AG09309 (cell line): ENCODE measurements around the gene WDR27.

ENCODE experiments used
- DNase-seq: peaks from one replicate; pipeline ENCODE4 v3.0.0-alpha.2; 2010; ENCODE audit warnings: low read depth
- H3K4me3 ChIP-seq: 2 replicates; pipeline ENCODE4 v1.5.1; 2011; ENCODE audit warnings: mild to moderate bottlenecking, low read depth, low read length, moderate library complexity; ENCODE audit not compliant: control insufficient read depth
- TF ChIP-seq, protein P1 (sequence below): IDR thresholded peaks from 2 replicates; pipeline ENCODE4 v1.5.1; 2011; ENCODE audit warnings: mild to moderate bottlenecking, low read depth, low read length, inconsistent platforms; ENCODE audit not compliant: insufficient read depth, control insufficient read depth; ENCODE audit errors: missing control alignments

Gene WDR27

DNA sequence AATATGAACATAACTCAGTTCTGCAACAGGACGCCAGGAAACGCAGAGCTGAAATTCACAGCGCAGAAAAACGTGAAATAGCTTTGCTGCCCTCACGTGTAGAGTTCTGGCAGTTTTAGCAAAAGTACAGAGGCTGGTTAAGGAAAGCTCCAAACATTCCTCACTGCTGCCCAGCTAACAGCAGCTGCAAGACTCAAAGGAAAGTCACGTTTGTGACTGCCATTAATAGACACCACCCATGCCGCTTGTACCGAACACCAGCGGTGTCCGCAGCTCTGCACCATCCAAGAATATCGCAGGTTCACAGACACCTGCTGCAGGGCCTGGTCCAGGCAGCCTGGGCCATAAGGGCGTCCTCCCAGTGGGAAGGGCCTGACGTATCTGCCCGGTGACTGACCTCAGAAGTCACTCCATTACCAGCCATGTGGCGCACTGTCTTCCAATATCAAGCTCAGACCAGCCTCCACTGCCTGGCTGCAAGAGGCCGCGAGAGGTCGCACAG, 61.4 kb downstream of the WDR27 start:
- H3K4me3 ChIP-seq = no peak overlapping the region
- TF ChIP-seq, protein P1, sequence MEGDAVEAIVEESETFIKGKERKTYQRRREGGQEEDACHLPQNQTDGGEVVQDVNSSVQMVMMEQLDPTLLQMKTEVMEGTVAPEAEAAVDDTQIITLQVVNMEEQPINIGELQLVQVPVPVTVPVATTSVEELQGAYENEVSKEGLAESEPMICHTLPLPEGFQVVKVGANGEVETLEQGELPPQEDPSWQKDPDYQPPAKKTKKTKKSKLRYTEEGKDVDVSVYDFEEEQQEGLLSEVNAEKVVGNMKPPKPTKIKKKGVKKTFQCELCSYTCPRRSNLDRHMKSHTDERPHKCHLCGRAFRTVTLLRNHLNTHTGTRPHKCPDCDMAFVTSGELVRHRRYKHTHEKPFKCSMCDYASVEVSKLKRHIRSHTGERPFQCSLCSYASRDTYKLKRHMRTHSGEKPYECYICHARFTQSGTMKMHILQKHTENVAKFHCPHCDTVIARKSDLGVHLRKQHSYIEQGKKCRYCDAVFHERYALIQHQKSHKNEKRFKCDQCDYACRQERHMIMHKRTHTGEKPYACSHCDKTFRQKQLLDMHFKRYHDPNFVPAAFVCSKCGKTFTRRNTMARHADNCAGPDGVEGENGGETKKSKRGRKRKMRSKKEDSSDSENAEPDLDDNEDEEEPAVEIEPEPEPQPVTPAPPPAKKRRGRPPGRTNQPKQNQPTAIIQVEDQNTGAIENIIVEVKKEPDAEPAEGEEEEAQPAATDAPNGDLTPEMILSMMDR = peak; percentile 68
- peak; percentile 24 for DNase-seq

DNA sequence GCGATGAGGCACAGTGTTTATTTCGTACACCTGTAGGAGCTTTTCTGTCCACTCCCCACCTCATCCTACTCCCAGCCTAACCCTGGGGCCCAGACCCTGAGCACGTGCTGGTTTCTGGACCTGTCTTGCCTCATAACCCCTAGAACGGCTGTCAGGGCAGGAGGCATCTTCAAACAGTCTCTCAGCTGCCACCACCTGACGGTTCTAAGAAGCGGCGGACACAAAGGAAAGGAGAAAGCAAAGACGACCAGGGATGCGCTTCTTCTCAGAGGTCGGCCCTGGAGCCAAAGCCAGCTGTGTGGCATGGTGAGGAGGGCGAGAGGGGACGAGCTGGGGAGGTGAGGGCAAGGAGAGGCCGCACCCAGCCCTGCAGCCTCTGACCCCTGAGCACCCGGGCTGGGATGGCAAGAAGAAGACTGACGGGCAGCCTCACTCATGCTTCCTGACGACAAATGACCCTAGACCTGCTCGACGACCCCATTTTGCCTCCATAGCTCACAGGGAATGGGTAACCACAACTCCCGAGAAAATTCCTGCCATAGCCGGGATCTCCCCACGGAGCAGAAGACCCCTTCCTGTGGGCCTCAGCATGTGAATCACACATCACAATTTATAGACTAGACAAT, 62.1 kb downstream of the WDR27 start:
- no peak for DNase-seq
- TF ChIP-seq, protein P1 = peak; percentile 18
- no peak overlapping the region for H3K4me3 ChIP-seq

DNA sequence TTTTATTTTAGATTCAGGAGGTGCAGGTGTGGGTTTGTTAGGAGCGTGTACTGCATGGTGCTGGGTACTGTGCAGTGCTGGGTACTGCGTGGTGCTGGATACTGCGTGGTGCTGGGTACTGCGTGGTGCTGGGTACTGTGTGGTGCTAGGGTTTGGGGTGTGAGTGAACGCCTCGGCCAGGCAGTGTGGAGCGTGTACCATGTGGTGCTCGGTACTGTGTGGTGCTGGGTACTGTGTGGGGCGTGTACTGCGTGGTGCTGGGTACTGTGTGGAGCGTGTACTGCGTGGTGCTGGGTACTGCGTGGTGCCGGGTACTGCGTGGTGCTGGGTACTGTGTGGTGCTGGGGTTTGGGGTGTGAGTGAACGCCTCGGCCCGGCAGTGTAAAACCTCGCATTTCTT, 62.9 kb downstream of the WDR27 start:
- DNase-seq = no peak

DNA sequence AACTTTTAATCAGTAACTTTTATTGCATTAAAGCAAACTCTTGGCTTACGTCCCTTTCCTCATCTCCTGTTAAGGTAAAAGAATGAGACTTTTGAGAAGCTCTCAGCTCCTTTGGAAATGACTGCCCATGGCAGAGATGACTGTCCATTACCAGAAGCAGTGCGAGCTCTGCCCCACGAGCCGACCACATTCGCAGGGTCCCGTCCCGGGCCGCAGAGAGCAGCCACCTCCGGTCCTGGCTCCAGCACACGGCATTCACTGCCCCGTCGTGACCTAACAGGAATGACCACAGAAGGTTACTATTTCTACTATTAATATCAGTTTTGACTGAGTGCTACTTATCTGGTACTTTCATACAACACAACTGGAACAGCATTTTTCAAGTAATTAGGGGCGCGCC, 63.4 kb downstream of the WDR27 start:
- TF ChIP-seq, protein P1 = no peak
- H3K4me3 ChIP-seq = no peak overlapping the region
- no peak for DNase-seq

More for the DNA sequence above, 62.9 kb downstream of the WDR27 start:
- TF ChIP-seq, protein P1 = no peak
- H3K4me3 ChIP-seq = no peak overlapping the region

DNA sequence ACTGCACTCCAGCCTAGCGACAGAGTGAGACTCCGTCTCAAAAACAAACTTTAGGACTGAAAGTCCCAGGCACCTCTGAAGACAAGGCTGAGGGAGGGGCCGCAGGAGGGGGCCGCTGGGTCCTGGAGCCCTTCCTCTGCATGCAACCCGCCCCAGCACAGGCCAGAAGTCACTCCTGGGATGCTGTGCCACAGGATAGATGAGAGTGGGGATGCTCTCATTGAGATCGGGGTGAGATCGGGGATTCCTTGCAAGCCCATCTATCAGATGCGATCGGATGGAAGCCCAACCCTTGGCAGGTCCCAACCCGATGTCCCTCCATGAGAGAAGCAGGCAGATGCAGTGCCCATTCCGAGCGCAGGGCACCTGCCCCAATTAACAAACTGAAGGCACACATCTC, 66.5 kb downstream of the WDR27 start:
- H3K4me3 ChIP-seq = no peak overlapping the region
- TF ChIP-seq, protein P1 = no peak
- no peak for DNase-seq

DNA sequence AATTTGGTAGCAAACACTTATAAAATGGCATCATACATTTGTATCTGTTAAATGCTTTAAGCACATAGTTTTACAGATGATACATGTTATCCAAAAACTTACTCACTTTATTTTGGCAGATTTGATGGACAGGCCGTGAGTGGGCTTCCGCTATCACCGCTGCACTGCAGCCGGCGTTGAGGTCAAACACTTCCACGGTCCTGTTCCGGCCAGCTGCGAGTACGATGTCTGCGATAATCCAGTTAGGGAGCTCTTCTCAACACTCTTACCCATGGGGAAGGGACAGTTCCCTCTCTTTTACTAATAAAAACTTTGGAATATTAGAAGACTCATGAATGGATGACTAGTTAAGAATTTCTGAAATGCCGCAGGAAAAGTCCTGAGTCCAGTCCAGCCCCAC, 69.0 kb downstream of the WDR27 start:
- DNase-seq = no peak
- H3K4me3 ChIP-seq = no peak overlapping the region
- TF ChIP-seq, protein P1 = no peak
